ENCODE data around the gene ATP9B.

GRCh38 chr18:79328887-79329286, 259.7 kb downstream of the ATP9B start:
- TF ChIP-seq CTCF (conservative IDR thresholded peaks at IDR 0.05; ENCODE audit: low read depth, low read length) (no peak), EZH2 (IDR thresholded peaks at IDR 0.05; ENCODE audit: low read length, unreplicated experiment) (no peak)

Data from PC-3 (cell line).